Psoas muscle (tissue), 8 donors: Measurements from ENCODE around the gene KDM4C. TPM values are rescaled to one million over a fixed set of nuclear protein-coding genes. Genes with fewer than 3 reads are reported as not detected.

Source experiments
- ATAC-seq, 4 donors: fragments of 200-7000 bp; cut with Tn5 transposase; one replicate each; pipeline ENCODE4 v1.9.1; 2020; ENCODE audit warnings: moderate library complexity in 3 of 4, mild to moderate bottlenecking in 2 of 4
- DNase-seq, 2 donors: peaks; one replicate each; pipeline ENCODE4 v3.0.0-alpha.2; 2020
- H3K27ac ChIP-seq: fragments of 200-600 bp; one replicate; pipeline ENCODE4 v1.8.0; 2022
- H3K27me3 ChIP-seq, 3 donors: fragments of 200-600 bp in 1 of 3; one replicate each; pipeline versions ENCODE4 v1.6.1 to v1.8.0; 2013 to 2022; ENCODE audit warnings: low read length in 2 of 3, mild to moderate bottlenecking in 2 of 3, moderate library complexity in 1 of 3; ENCODE audit not compliant: insufficient read depth in 3 of 3
- H3K36me3 ChIP-seq, 2 donors: fragments of 200-600 bp in 1 of 2; one replicate each; pipeline versions ENCODE4 v1.6.1 to v1.8.0; 2013 to 2022; ENCODE audit warnings: low read depth in 1 of 2, mild to moderate bottlenecking in 1 of 2, moderate library complexity in 1 of 2; ENCODE audit not compliant: insufficient read depth in 1 of 2
- H3K4me1 ChIP-seq: fragments of 200-600 bp; one replicate; pipeline ENCODE4 v1.8.0; 2022
- H3K4me3 ChIP-seq: fragments of 200-600 bp; one replicate; pipeline ENCODE4 v1.8.0; 2022; ENCODE audit warnings: mild to moderate bottlenecking
- H3K9me3 ChIP-seq: fragments of 200-600 bp; one replicate; pipeline ENCODE4 v1.8.0; 2022
- WGBS, 3 donors: extraction: QIAGEN DNeasy Blood & Tissue Kit; methylation state at CpG; one replicate each; pipeline versions ENCODE4 v1.1.6 to v1.1.7; 2013; 5-methylcytosine and 5-hydroxymethylcytosine counted together
- intact Hi-C, 2 donors: fragments of 100-400 bp; cut with DNase I; formaldehyde crosslinking; loops; one replicate each; pipeline versions ENCODE4 v1.11.0 to v1.14.2; 2022
- polyA plus RNA-seq, 3 donors: library from polyadenylated mRNA; stranded (reverse); fragments of 200-250 nt; gene quantifications; one replicate each; pipeline ENCODE4 v1.2.3, GENCODE V29; 2013
- total RNA-seq, 4 donors: library from RNA; stranded (reverse); fragmentation: NEBNext Ultra II Directional in 2 of 4; extraction: Animal tissue kit (Norgen Biotek cat#: 25700) in 2 of 4; gene quantifications; one replicate each; pipeline versions ENCODE4 v1.2.1 to v1.2.4, GENCODE V29; 2021 to 2023
- TF ChIP-seq, protein P1 (sequence below): fragments of 200-600 bp; IDR thresholded peaks from one replicate; pipeline ENCODE4 v1.8.0; 2022; ENCODE audit warnings: antibody characterized with exemption
- donor health status: healthy with polysubstance abuse.
- donor health status: DM: no; HTN: no; CAD: no; lungs with moderate emphysema.
- donor health status: Bipolar disorder and iron deficiency.
- donor health status: healthy.
- donor health status: DM: yes; HTN: yes; CAD: no.
- donor health status: DM: no; HTN: no; CAD: no.
- donor health status: DM: no; HTN: no; CAD: no.
- donor health status: DM: yes; HTN: yes; CAD: no.

Gene KDM4C
- total and polyA plus RNA-seq, 7 donors: 2.7 to 13.0 (median 10.1) TPM

- Histone ChIP-seq H3K9me3 (peaks cover 13% of the 10 kb centered on the region), H3K27me3 (no peaks in the 10 kb centered on the region), H3K4me3 (no peak overlapping the region), H3K36me3 (no peaks in the 10 kb centered on the region), H3K4me1 (no peaks in the 10 kb centered on the region), H3K27ac (no peak overlapping the region)
- ATAC-seq: no peak
- TF ChIP-seq, protein P1, sequence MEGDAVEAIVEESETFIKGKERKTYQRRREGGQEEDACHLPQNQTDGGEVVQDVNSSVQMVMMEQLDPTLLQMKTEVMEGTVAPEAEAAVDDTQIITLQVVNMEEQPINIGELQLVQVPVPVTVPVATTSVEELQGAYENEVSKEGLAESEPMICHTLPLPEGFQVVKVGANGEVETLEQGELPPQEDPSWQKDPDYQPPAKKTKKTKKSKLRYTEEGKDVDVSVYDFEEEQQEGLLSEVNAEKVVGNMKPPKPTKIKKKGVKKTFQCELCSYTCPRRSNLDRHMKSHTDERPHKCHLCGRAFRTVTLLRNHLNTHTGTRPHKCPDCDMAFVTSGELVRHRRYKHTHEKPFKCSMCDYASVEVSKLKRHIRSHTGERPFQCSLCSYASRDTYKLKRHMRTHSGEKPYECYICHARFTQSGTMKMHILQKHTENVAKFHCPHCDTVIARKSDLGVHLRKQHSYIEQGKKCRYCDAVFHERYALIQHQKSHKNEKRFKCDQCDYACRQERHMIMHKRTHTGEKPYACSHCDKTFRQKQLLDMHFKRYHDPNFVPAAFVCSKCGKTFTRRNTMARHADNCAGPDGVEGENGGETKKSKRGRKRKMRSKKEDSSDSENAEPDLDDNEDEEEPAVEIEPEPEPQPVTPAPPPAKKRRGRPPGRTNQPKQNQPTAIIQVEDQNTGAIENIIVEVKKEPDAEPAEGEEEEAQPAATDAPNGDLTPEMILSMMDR: no peak
- intact Hi-C loops: no loop called here
- no peak for DNase-seq
- 88 to 100% (median 98%) methylated on average over 1 of the region's 1 CpG for WGBS, 3 donors
Observed at GRCh38 chr9:6864102-6864501, 106.3 kb downstream of the KDM4C start.

GRCh38 chr9:6869081-6869948 is 111.5 kb downstream of the KDM4C start:
- DNase-seq (no peak), ATAC-seq (no peak)
- intact Hi-C loops: no loop called here
- 90 to 91% (median 91%) methylated on average over 5 of the region's 5 CpGs for WGBS, 3 donors
- Histone ChIP-seq H3K27ac (no peak overlapping the region), H3K4me1 (no peaks in the 10 kb centered on the region), H3K4me3 (no peak overlapping the region), H3K27me3 (no peaks in the 10 kb centered on the region), H3K9me3 (peaks cover 3% of the 10 kb centered on the region), H3K36me3 (no peaks in the 10 kb centered on the region)
- TF ChIP-seq, protein P1: no peak

DNA sequence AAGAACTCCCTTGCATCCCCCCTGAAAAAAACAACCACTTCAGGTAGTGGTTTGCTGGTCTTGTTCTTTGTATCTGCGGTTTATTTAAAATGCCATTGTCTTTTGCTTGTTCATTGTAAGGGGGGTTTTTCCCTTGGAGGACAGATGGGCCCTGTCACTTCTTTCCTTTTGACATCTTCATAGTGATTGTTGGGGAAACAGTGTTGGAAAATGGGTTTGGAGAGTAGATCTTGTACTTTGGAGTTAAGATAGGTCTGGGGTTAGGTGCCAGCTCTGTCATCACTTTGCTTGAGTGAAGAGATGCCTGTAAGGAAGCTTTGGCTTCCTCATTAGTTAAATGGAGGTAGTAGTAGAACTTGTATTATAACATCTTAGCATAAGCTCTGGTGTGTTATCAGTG is 112.4 kb downstream of the KDM4C start:
- 97 to 100% (median 100%) methylated on average over 1 of the region's 1 CpG for WGBS, 3 donors
- Histone ChIP-seq H3K4me1 (no peaks in the 10 kb centered on the region), H3K9me3 (no peaks in the 10 kb centered on the region), H3K27me3 (peaks cover 0 to 2% (median 0%) of the 10 kb centered on the region in 3 donors), H3K27ac (no peak overlapping the region), H3K4me3 (no peak overlapping the region), H3K36me3 (no peaks in the 10 kb centered on the region)
- intact Hi-C loops: no loop called here
- TF ChIP-seq, protein P1: no peak
- DNase-seq (no peak), ATAC-seq (no peak)

DNA sequence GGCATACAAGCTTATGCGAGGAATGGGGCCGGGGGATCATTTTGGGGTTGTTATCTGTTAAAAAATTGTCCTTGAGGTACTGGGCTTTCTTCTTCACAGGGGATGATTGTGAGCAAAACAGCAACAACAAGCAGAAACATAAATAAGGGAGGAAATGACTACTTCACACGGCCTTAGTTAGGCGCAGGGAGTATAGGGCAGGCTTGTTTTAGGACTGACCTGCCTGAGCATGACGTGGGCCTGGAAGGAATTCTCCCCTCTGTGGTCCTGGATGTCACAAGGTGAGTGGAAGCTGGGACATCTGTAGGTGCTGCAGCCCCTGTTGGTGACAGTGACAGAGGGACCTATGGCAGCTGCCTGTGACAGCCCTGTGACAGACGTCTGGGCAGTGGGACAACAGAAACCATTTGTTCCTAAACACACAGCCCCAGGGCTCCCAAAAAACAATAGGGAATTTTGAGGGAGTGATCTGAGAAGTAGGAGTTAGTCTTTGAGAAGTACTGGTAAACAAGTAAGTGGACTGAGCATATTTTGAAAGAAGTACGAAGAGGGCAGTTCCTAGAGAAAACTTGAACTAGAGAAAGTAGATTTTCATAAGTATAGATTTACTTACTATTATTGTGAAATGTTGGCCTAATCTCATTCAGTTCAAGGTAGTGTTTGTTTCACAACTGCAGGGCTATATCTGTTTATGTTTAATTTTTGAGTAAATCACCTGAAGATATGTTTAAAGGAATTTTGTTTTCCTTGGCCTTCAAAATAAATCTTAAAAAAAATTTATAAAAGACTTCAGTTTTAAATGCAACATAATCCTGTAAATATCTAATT is 113.1 kb downstream of the KDM4C start:
- intact Hi-C loops: no loop called here
- H3K9me3 ChIP-seq: no peaks in the 10 kb centered on the region
- peaks cover 0 to 2% (median 0%) of the 10 kb centered on the region in 3 donors for H3K27me3 ChIP-seq
- H3K4me1 ChIP-seq: no peaks in the 10 kb centered on the region
- DNase-seq: no peak
- H3K4me3 ChIP-seq: no peak overlapping the region
- 86 to 91% (median 88%) methylated on average over 7 of the region's 7 CpGs for WGBS, 3 donors
- H3K27ac ChIP-seq: no peak overlapping the region
- ATAC-seq: peak in 1 of 4 donors; percentile 30
- TF ChIP-seq, protein P1: no peak
- H3K36me3 ChIP-seq: no peaks in the 10 kb centered on the region
